ENCODE results near the gene ARHGAP26. TPM values are rescaled to one million over a fixed set of nuclear protein-coding genes. Genes with fewer than 3 reads are reported as not detected.

ARHGAP26 gene
- total and polyA plus RNA-seq, 2 donors (not counting 3 experiments of a cell fraction or from before 2014, with no cell fraction given) = 3.1 to 16.2 TPM

DNA sequence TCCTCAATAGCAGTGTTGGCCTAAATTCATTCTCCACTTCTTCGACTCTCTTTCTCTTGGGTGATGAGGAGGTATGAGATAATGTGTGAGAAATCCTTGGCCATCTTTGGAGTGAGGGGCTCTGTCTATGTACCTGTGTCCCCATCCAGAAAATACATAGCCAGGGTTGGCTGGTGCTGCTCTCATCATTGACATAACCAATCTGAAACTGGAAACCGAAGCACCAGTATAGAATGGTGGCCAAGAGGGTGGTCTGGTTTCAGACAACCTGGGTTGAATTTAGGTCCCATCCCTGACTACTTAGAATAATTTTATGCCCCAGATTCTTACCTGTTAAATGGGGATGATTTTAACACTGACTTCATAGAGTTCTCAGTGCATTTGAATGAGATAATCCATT, 208.1 kb downstream of the ARHGAP26 start:
- no TSS peak for BruUV-seq (replicated peaks)
- H3K79me2 ChIP-seq (ENCODE audit: control insufficient read depth, insufficient read depth, low read length) = no peaks in the 10 kb centered on the region
- no peak for FAIRE-seq
- H3K9me3 ChIP-seq (replicated peaks; ENCODE audit: control insufficient read depth, insufficient read depth, low read length) = no peaks in the 10 kb centered on the region
- H3K36me3 ChIP-seq (ENCODE audit: control insufficient read depth in 2 of 2, extremely low read depth in 1 of 2, insufficient read depth in 2 of 2, low read length in 2 of 2) = no peaks in the 10 kb centered on the region
- H3K4me1 ChIP-seq (ENCODE audit: control insufficient read depth, extremely low read depth, insufficient read depth, low read length) = peaks cover 61% of the 10 kb centered on the region
- H3K4me3 ChIP-seq (replicated peaks in 1 of 3; ENCODE audit: insufficient read depth in 1 of 3, low read depth in 1 of 3, low read length in 3 of 3) = no peak overlapping the region
- intact Hi-C loops (cut with micrococcal nuclease) (no loop called here), dilution Hi-C loops (cut with MboI; ENCODE audit: extremely low pct_ligation_motif_present, low sequenced_read_pairs) (no loop called here)
- H2AFZ ChIP-seq (ENCODE audit: low read depth, low read length) = no peak overlapping the region
- H3K27me3 ChIP-seq (ENCODE audit: control insufficient read depth in 2 of 2, insufficient read depth in 2 of 2, low read length in 2 of 2) = no peaks in the 10 kb centered on the region
- H3K9ac ChIP-seq (replicated peaks; ENCODE audit: extremely low read depth, insufficient read depth, low read length) = no peak overlapping the region
- DNase-seq (ENCODE audit: low read depth, low spot score) = no peak
- H3K27ac ChIP-seq (ENCODE audit: insufficient read depth, low read depth, low read length) = peak overlapping the region; percentile 58
- H3K9me1 ChIP-seq (replicated peaks; ENCODE audit: control insufficient read depth, extremely low read depth, insufficient read depth, low read length) = no peaks in the 10 kb centered on the region
- CTCF ChIA-PET = interaction anchor here (0.6 to 1.0 kb wide), 6 partner anchors 16 to 90 kb away, joined by 3 to 5 read pairs (median 3); no protein-coding TSS in a partner anchor
- H3K4me2 ChIP-seq (ENCODE audit: insufficient read depth, low read length) = peak overlapping the region; percentile 46
- no peaks in the 10 kb centered on the region for H4K20me1 ChIP-seq (replicated peaks; ENCODE audit: control insufficient read depth, extremely low read depth, insufficient read depth, low read length)
- POLR2A ChIA-PET = interaction anchor here (1.3 kb wide), 1 partner anchor 24 kb away, joined by 3 read pairs; no protein-coding TSS in a partner anchor
- TF ChIP-seq POLR2AphosphoS5 (IDR thresholded peaks at IDR 0.05; ENCODE audit: insufficient read depth, low read depth, low read length) (no peak), MYC (IDR thresholded peaks at IDR 0.05; ENCODE audit: low read depth, low read length) (no peak), GATA2 (IDR thresholded peaks at IDR 0.05; ENCODE audit: insufficient read depth, insufficient read length, low read depth, low read length) (no peak), CTCF (IDR thresholded peaks at IDR 0.05; ENCODE audit: extremely low read depth in 1 of 2, insufficient read depth in 1 of 2, low read depth in 1 of 2, low read length in 2 of 2) (no peak), JUN (IDR thresholded peaks at IDR 0.05; ENCODE audit: borderline replicate concordance, insufficient read depth, insufficient read length, low read depth) (no peak), POLR2A (IDR thresholded peaks at IDR 0.05; ENCODE audit: low read depth, low read length) (no peak)
- TF ChIP-seq, protein P1, sequence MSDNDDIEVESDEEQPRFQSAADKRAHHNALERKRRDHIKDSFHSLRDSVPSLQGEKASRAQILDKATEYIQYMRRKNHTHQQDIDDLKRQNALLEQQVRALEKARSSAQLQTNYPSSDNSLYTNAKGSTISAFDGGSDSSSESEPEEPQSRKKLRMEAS (IDR thresholded peaks at IDR 0.05; ENCODE audit: insufficient read depth, insufficient read length) = no peak
